ENCODE results near the gene CACNG7.

The CACNG7 gene

GRCh38 chr19:53958823-53959757 is 50.0 kb downstream of the CACNG7 start:
- H3K27ac ChIP-seq: no peak overlapping the region
- peaks cover 0 to 6% (median 0%) of the 10 kb centered on the region in 4 donors for H3K4me1 ChIP-seq
- no peaks in the 10 kb centered on the region for H3K9me3 ChIP-seq
- no peak overlapping the region for H3K4me3 ChIP-seq
- peaks cover 0 to 74% of the 10 kb centered on the region in 2 donors for H3K27me3 ChIP-seq
- intact Hi-C loops (cut with DNase I; ENCODE audit: low total_unique reads): no loop called here
- no peaks in the 10 kb centered on the region for H3K36me3 ChIP-seq
- DNase-seq: no peak
- TF ChIP-seq, protein P1, sequence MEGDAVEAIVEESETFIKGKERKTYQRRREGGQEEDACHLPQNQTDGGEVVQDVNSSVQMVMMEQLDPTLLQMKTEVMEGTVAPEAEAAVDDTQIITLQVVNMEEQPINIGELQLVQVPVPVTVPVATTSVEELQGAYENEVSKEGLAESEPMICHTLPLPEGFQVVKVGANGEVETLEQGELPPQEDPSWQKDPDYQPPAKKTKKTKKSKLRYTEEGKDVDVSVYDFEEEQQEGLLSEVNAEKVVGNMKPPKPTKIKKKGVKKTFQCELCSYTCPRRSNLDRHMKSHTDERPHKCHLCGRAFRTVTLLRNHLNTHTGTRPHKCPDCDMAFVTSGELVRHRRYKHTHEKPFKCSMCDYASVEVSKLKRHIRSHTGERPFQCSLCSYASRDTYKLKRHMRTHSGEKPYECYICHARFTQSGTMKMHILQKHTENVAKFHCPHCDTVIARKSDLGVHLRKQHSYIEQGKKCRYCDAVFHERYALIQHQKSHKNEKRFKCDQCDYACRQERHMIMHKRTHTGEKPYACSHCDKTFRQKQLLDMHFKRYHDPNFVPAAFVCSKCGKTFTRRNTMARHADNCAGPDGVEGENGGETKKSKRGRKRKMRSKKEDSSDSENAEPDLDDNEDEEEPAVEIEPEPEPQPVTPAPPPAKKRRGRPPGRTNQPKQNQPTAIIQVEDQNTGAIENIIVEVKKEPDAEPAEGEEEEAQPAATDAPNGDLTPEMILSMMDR (IDR thresholded peaks at IDR 0.05): no peak

DNA sequence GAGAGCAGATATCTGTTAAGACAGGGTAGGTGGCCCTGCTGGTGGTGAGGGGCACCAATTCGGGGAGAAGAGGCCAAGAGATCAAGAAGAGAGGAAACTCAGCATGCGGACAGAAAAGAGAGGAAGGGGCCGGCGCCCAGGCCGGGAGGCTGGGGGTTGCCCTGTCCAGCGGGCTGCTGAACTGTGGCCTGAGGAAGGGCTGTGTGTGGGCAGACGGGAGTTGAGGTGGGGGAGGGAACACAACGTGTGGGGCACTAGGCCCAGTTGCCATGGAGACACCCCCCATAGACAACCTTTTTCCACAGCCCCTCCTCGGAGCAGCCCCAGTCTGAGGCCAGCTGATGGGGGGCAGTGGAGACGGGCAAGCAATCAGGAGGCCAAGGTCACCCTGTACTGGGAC is 51.1 kb downstream of the CACNG7 start:
- H3K9me3 ChIP-seq: no peaks in the 10 kb centered on the region
- H3K4me1 ChIP-seq: peaks cover 0 to 6% (median 0%) of the 10 kb centered on the region in 4 donors
- intact Hi-C loops (cut with DNase I; ENCODE audit: low total_unique reads): no loop called here
- peaks cover 0 to 81% of the 10 kb centered on the region in 2 donors for H3K27me3 ChIP-seq
- DNase-seq: no peak
- H3K36me3 ChIP-seq: no peaks in the 10 kb centered on the region
- H3K27ac ChIP-seq: no peak overlapping the region
- TF ChIP-seq, protein P1 (IDR thresholded peaks at IDR 0.05): no peak
- H3K4me3 ChIP-seq: no peak overlapping the region

DNA sequence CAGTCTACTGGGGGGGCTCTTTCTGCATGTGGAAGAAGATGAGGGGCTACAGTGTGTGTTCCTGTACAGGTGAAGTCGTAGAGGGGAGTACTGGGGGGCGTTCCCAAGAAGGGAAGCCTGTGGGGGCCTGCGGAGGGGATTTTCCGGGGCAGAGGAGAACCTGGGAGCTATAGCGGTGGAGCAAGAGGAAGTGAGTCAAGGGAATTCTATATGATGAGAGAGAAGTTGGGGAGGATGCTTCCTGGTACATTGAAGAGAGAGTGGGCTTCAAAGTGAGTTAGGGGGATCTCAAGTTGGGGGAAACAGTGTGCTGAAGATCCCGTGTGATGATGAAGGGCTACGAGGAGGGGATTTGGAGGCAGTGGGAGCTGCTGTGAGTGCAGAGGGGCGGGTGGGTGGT is 51.8 kb downstream of the CACNG7 start:
- H3K9me3 ChIP-seq: no peaks in the 10 kb centered on the region
- H3K27me3 ChIP-seq: peaks cover 0 to 83% of the 10 kb centered on the region in 2 donors
- intact Hi-C loops (cut with DNase I; ENCODE audit: low total_unique reads): no loop called here
- TF ChIP-seq, protein P1 (IDR thresholded peaks at IDR 0.05): no peak
- no peak for DNase-seq
- H3K4me3 ChIP-seq: no peak overlapping the region
- no peak overlapping the region for H3K27ac ChIP-seq
- H3K36me3 ChIP-seq: no peaks in the 10 kb centered on the region
- H3K4me1 ChIP-seq: peaks cover 0 to 6% (median 0%) of the 10 kb centered on the region in 4 donors

DNA sequence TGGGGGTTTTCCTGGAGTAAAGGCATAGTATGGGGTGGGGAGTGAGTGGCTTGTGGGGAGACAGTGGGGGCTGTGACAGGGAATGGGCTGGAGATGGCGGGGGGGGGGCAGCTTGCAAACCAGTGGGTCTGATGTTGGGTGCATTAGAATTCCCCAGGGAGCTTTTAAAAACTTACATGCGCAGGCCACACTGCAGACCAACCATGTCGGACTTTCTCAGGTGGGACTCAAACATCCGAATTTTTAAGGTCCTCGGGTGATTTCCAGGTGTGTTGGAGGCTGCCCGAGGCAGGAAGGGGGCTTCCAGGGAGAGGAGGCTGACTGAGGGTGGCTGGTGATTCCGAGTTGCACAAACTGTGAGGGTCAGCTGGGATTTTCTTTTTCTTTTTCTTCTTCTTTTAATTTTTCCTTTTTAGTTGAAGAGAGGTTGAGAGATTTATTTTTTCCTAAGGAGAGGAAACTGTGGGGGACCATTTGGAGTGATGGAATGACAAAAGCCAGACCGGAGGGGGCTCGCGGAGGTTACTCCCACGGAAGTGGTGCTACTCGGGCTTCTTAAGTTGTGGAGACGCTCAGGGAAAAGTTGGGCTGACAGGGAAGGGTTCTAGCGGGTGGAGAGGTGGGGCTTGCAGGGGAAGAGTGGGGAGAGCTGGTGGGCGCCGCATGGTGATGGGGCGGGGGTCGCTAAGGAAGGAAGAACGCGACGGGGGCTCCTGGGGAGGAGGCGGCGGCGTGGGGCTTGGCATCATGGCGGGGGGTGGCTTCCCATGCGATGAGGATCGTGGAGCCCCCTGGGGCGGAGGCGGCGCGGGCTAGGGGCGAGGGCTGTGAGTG is 52.7 kb downstream of the CACNG7 start:
- TF ChIP-seq, protein P1 (IDR thresholded peaks at IDR 0.05): no peak
- Histone ChIP-seq H3K27ac (no peak overlapping the region), H3K36me3 (no peaks in the 10 kb centered on the region), H3K27me3 (peaks cover 0 to 89% of the 10 kb centered on the region in 2 donors), H3K9me3 (no peaks in the 10 kb centered on the region), H3K4me3 (no peak overlapping the region), H3K4me1 (peaks cover 0 to 6% (median 0%) of the 10 kb centered on the region in 4 donors)
- no peak for DNase-seq
- intact Hi-C loops (cut with DNase I; ENCODE audit: low total_unique reads): no loop called here

DNA sequence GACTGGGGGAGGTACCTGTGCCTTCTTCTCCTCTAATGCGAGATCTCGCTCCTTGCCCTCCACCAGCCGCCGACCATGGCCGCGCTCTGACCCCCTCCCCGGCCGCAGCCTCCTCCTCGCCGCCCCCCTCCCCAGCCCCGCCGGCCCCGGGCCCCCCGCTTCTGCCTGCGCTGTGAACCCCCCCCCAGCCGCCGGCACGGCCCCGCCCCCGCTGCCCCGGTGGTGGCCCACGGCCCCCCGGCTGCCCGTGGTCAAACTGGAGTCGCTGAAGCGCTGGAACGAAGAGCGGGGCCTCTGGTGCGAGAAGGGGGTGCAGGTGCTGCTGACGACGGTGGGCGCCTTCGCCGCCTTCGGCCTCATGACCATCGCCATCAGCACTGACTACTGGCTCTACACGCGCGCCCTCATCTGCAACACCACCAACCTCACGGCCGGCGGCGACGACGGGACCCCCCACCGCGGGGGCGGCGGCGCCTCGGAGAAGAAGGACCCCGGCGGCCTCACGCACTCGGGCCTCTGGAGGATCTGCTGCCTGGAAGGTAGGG is 53.9 kb downstream of the CACNG7 start, which contains the start of gene CACNG8:
CACNG8 (plus strand) TSS at position 51 of the 545 bp plus-strand sequence.
- no peak within 1 kb of the TSS for H3K27ac ChIP-seq
- H3K27me3 ChIP-seq: peaks cover 0 to 87% of the 10 kb centered on the region in 2 donors
- H3K9me3 ChIP-seq: no peaks in the 10 kb centered on the region
- no peaks in the 10 kb centered on the region for H3K36me3 ChIP-seq
- TF ChIP-seq, protein P1 (IDR thresholded peaks at IDR 0.05): no peak
- intact Hi-C loops (cut with DNase I; ENCODE audit: low total_unique reads): no loop called here
- peaks cover 0 to 6% (median 0%) of the 10 kb centered on the region in 4 donors for H3K4me1 ChIP-seq
- DNase-seq: no peak
- no peak within 1 kb of the TSS for H3K4me3 ChIP-seq

Measured in tibial artery (tissue), 4 donors.